ENCODE data around the gene TRIM71. TPM values are rescaled to one million over a fixed set of nuclear protein-coding genes. Genes with fewer than 3 reads are reported as not detected.

Gene TRIM71
- total and polyA plus RNA-seq, 2 of the 13 experiments (the other 11 are each of a cell fraction or from before 2014, with no cell fraction given), result 21.7 to 76.9 TPM

DNA sequence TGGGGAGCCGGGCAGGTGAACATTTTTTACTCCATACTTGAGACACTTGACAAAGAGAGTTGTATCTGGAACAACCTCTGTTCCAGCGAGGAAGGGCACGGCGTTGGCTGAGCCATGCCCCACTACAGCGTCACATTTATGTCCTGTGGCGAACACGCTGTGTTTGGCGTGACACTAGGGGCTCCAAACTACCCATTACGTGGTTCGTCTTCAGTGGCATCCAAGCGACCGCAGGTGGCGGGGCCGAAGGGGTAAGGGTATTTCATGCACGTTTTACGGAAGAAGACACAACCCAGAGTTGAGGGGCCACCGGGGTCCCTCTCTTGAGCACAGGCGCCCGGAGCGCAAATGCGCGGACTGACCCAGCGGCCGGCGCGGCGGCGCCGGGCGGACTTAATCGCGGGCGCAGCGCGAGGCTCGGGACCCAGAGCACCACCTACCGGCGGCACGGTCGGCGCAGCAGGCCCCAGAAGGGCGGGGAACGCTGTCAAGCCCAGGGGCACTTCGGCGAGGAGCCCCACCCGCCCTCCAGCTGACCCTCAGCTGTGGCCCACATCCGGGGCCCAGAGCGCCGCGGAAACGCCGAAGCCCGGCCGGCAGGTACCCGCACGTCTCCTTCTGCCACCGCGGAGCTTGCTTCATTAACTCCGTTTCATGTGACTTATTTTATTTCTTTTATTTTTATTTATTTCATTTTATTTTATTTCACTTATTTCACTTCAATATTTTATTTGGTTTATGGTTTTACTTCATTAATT lies 36.4 kb upstream of the TRIM71 start (continued):
- TF ChIP-seq, protein P1, sequence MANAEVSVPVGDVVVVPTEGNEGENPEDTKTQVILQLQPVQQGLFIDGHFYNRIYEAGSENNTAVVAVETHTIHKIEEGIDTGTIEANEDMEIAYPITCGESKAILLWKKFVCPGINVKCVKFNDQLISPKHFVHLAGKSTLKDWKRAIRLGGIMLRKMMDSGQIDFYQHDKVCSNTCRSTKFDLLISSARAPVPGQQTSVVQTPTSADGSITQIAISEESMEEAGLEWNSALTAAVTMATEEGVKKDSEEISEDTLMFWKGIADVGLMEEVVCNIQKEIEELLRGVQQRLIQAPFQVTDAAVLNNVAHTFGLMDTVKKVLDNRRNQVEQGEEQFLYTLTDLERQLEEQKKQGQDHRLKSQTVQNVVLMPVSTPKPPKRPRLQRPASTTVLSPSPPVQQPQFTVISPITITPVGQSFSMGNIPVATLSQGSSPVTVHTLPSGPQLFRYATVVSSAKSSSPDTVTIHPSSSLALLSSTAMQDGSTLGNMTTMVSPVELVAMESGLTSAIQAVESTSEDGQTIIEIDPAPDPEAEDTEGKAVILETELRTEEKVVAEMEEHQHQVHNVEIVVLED (CRISPR knock-in tag; IDR thresholded peaks at IDR 0.05; ENCODE audit: borderline replicate concordance), result peak; percentile 64; the same call in 1 of the 2 replicates
- TF ChIP-seq, protein P2, sequence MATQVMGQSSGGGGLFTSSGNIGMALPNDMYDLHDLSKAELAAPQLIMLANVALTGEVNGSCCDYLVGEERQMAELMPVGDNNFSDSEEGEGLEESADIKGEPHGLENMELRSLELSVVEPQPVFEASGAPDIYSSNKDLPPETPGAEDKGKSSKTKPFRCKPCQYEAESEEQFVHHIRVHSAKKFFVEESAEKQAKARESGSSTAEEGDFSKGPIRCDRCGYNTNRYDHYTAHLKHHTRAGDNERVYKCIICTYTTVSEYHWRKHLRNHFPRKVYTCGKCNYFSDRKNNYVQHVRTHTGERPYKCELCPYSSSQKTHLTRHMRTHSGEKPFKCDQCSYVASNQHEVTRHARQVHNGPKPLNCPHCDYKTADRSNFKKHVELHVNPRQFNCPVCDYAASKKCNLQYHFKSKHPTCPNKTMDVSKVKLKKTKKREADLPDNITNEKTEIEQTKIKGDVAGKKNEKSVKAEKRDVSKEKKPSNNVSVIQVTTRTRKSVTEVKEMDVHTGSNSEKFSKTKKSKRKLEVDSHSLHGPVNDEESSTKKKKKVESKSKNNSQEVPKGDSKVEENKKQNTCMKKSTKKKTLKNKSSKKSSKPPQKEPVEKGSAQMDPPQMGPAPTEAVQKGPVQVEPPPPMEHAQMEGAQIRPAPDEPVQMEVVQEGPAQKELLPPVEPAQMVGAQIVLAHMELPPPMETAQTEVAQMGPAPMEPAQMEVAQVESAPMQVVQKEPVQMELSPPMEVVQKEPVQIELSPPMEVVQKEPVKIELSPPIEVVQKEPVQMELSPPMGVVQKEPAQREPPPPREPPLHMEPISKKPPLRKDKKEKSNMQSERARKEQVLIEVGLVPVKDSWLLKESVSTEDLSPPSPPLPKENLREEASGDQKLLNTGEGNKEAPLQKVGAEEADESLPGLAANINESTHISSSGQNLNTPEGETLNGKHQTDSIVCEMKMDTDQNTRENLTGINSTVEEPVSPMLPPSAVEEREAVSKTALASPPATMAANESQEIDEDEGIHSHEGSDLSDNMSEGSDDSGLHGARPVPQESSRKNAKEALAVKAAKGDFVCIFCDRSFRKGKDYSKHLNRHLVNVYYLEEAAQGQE (IDR thresholded peaks at IDR 0.05; ENCODE audit: borderline replicate concordance in 1 of 2, low read depth in 1 of 2, low read length in 2 of 2), result 0 out of 4 replicates have a peak, but pooled peaks of 1 of the 2 experiments have one; percentile 19
- TF ChIP-seq ELF3 (CRISPR knock-in tag; IDR thresholded peaks at IDR 0.05) (0 out of 2 replicates have a peak, but pooled peaks have one; percentile 54), ESRRA (CRISPR knock-in tag; IDR thresholded peaks at IDR 0.05; ENCODE audit: low read depth) (peak; percentile 75), RFXAP (CRISPR knock-in tag; IDR thresholded peaks at IDR 0.05; ENCODE audit: borderline replicate concordance) (peak; percentile 68), ZNF780A (CRISPR knock-in tag; IDR thresholded peaks at IDR 0.05) (0 out of 2 replicates have a peak, but pooled peaks have one; percentile 32), SALL2 (CRISPR knock-in tag; IDR thresholded peaks at IDR 0.05) (no peak; the same call in none of the 2 replicates)
- TF ChIP-seq, protein P3, sequence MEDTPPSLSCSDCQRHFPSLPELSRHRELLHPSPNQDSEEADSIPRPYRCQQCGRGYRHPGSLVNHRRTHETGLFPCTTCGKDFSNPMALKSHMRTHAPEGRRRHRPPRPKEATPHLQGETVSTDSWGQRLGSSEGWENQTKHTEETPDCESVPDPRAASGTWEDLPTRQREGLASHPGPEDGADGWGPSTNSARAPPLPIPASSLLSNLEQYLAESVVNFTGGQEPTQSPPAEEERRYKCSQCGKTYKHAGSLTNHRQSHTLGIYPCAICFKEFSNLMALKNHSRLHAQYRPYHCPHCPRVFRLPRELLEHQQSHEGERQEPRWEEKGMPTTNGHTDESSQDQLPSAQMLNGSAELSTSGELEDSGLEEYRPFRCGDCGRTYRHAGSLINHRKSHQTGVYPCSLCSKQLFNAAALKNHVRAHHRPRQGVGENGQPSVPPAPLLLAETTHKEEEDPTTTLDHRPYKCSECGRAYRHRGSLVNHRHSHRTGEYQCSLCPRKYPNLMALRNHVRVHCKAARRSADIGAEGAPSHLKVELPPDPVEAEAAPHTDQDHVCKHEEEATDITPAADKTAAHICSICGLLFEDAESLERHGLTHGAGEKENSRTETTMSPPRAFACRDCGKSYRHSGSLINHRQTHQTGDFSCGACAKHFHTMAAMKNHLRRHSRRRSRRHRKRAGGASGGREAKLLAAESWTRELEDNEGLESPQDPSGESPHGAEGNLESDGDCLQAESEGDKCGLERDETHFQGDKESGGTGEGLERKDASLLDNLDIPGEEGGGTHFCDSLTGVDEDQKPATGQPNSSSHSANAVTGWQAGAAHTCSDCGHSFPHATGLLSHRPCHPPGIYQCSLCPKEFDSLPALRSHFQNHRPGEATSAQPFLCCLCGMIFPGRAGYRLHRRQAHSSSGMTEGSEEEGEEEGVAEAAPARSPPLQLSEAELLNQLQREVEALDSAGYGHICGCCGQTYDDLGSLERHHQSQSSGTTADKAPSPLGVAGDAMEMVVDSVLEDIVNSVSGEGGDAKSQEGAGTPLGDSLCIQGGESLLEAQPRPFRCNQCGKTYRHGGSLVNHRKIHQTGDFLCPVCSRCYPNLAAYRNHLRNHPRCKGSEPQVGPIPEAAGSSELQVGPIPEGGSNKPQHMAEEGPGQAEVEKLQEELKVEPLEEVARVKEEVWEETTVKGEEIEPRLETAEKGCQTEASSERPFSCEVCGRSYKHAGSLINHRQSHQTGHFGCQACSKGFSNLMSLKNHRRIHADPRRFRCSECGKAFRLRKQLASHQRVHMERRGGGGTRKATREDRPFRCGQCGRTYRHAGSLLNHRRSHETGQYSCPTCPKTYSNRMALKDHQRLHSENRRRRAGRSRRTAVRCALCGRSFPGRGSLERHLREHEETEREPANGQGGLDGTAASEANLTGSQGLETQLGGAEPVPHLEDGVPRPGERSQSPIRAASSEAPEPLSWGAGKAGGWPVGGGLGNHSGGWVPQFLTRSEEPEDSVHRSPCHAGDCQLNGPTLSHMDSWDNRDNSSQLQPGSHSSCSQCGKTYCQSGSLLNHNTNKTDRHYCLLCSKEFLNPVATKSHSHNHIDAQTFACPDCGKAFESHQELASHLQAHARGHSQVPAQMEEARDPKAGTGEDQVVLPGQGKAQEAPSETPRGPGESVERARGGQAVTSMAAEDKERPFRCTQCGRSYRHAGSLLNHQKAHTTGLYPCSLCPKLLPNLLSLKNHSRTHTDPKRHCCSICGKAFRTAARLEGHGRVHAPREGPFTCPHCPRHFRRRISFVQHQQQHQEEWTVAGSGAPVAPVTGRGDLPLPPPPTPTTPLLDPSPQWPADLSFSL (CRISPR knock-in tag; IDR thresholded peaks at IDR 0.05), result peak; percentile 59; the same call in 1 of the 2 replicates
- TF ChIP-seq, protein P4, sequence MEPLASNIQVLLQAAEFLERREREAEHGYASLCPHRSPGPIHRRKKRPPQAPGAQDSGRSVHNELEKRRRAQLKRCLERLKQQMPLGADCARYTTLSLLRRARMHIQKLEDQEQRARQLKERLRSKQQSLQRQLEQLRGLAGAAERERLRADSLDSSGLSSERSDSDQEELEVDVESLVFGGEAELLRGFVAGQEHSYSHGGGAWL (CRISPR knock-in tag; IDR thresholded peaks at IDR 0.05), result 0 out of 2 replicates have a peak, but pooled peaks have one; percentile 70
- TF ChIP-seq, protein P5, sequence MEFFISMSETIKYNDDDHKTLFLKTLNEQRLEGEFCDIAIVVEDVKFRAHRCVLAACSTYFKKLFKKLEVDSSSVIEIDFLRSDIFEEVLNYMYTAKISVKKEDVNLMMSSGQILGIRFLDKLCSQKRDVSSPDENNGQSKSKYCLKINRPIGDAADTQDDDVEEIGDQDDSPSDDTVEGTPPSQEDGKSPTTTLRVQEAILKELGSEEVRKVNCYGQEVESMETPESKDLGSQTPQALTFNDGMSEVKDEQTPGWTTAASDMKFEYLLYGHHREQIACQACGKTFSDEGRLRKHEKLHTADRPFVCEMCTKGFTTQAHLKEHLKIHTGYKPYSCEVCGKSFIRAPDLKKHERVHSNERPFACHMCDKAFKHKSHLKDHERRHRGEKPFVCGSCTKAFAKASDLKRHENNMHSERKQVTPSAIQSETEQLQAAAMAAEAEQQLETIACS (CRISPR knock-in tag; IDR thresholded peaks at IDR 0.05), result peak; percentile 59; the same call in 1 of the 2 replicates
- TF ChIP-seq, protein P6, sequence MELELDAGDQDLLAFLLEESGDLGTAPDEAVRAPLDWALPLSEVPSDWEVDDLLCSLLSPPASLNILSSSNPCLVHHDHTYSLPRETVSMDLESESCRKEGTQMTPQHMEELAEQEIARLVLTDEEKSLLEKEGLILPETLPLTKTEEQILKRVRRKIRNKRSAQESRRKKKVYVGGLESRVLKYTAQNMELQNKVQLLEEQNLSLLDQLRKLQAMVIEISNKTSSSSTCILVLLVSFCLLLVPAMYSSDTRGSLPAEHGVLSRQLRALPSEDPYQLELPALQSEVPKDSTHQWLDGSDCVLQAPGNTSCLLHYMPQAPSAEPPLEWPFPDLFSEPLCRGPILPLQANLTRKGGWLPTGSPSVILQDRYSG (CRISPR knock-in tag; IDR thresholded peaks at IDR 0.05), result no peak

Data from HepG2 (cell line).